BJ (cell line): Measurements from ENCODE around the gene POLR1B. TPM values are rescaled to one million over a fixed set of nuclear protein-coding genes. Genes with fewer than 3 reads are reported as not detected.

Experiments used
- CTCF ChIA-PET: fragments of 350-600 bp; formaldehyde crosslinking; extraction: SDS; loops from one replicate; lab custom pipeline; 2021; ENCODE audit warnings: antibody characterized with exemption, inconsistent platforms; lab: Yijun Ruan, JAX
- POLR2A ChIA-PET: fragments of 300-600 bp; sonication (Branson Sonifier 250); formaldehyde crosslinking; extraction: SDS; loops from one replicate; lab custom pipeline; 2021; ENCODE audit warnings: antibody characterized with exemption; lab: Charles Lee
- DNase-seq: peaks from one replicate; pipeline ENCODE4 v3.0.0-alpha.2; 2011; ENCODE audit warnings: low read depth
- H3K27me3 ChIP-seq: 2 replicates; pipeline ENCODE4 v1.6.0; 2011; ENCODE audit warnings: low read length; ENCODE audit not compliant: control insufficient read depth, insufficient read depth
- H3K36me3 ChIP-seq: 2 replicates; pipeline ENCODE4 v1.5.1; 2011; ENCODE audit warnings: low read length; ENCODE audit not compliant: control insufficient read depth, insufficient read depth
- H3K4me3 ChIP-seq: 2 replicates; pipeline ENCODE4 v1.5.1; 2011; ENCODE audit warnings: low read depth, mild to moderate bottlenecking, control low read depth, low read length
- CTCF ChIP-seq: IDR thresholded peaks from 2 replicates; pipeline ENCODE4 v1.5.1; 2011; ENCODE audit warnings: low read depth, mild to moderate bottlenecking, control low read depth, inconsistent platforms, low read length, moderate library complexity; ENCODE audit not compliant: insufficient read depth
- polyA plus RNA-seq: library from polyadenylated mRNA; depleted of rRNA; stranded (reverse); fragments of >200 nt; gene quantifications from 2 replicates; pipeline ENCODE4 v1.2.3, GENCODE V29; 2011

POLR1B gene
- polyA plus RNA-seq, 1 experiment: 11.8 TPM

- TF ChIP-seq CTCF: no peak
- Histone ChIP-seq H3K36me3 (no peaks in the 10 kb centered on the region), H3K27me3 (no peaks in the 10 kb centered on the region), H3K4me3 (no peak overlapping the region)
- ChIA-PET CTCF (interaction anchor here (1.9 to 16.0 kb wide), 3 partner anchors 23 to 339 kb away, joined by 6 to 238 read pairs (median 16); no protein-coding TSS in a partner anchor), POLR2A (no interaction called here)
- no peak for DNase-seq
Observed at GRCh38 chr2:112602917-112603316, 60.7 kb downstream of the POLR1B start.

GRCh38 chr2:112603731-112604130 lies 61.5 kb downstream of the POLR1B start:
- ChIA-PET CTCF (interaction anchor here (0.5 to 16.0 kb wide), 5 partner anchors 10 to 355 kb away, joined by 3 to 238 read pairs (median 6); no protein-coding TSS in a partner anchor), POLR2A (no interaction called here)
- Histone ChIP-seq H3K36me3 (no peaks in the 10 kb centered on the region), H3K27me3 (no peaks in the 10 kb centered on the region), H3K4me3 (no peak overlapping the region)
- DNase-seq: no peak
- TF ChIP-seq CTCF: no peak

GRCh38 chr2:112604952-112605351 lies 62.7 kb downstream of the POLR1B start:
- Histone ChIP-seq H3K36me3 (no peaks in the 10 kb centered on the region), H3K27me3 (no peaks in the 10 kb centered on the region), H3K4me3 (no peak overlapping the region)
- ChIA-PET POLR2A (no interaction called here), CTCF (interaction anchor here (0.8 to 16.0 kb wide), 4 partner anchors 9 to 354 kb away, joined by 3 to 238 read pairs (median 10); no protein-coding TSS in a partner anchor)
- TF ChIP-seq CTCF: no peak
- no peak for DNase-seq

GRCh38 chr2:112605926-112606325 lies 63.7 kb downstream of the POLR1B start:
- Histone ChIP-seq H3K36me3 (no peaks in the 10 kb centered on the region), H3K4me3 (no peak overlapping the region), H3K27me3 (no peaks in the 10 kb centered on the region)
- DNase-seq: no peak
- ChIA-PET POLR2A (no interaction called here), CTCF (interaction anchor here (0.6 to 16.0 kb wide), 3 partner anchors 20 to 156 kb away, joined by 3 to 238 read pairs (median 16); no protein-coding TSS in a partner anchor)
- no peak for TF ChIP-seq CTCF

- Histone ChIP-seq H3K36me3 (no peaks in the 10 kb centered on the region), H3K27me3 (no peaks in the 10 kb centered on the region), H3K4me3 (no peak overlapping the region)
- CTCF ChIA-PET: interaction anchor here (1.7 to 16.0 kb wide), 3 partner anchors 20 to 120 kb away, joined by 10 to 238 read pairs (median 16); no protein-coding TSS in a partner anchor
- no peak for DNase-seq
- POLR2A ChIA-PET: no interaction called here
- TF ChIP-seq CTCF: no peak
Observed at GRCh38 chr2:112606547-112606946, 64.3 kb downstream of the POLR1B start.
